PC-9 (cell line): ENCODE measurements around the gene ARL5B. TPM values are rescaled to one million over a fixed set of nuclear protein-coding genes. Genes with fewer than 3 reads are reported as not detected.

ENCODE experiments used
- BruUV-seq: library from RNA; stranded (reverse); fragments of 400-500 nt; replicated peaks from 2 replicates; lab custom pipeline; 2021; lab: Mats Ljungman, UMichigan
- CTCF ChIA-PET: fragments of 300-600 bp; sonication (Branson Sonifier 250); formaldehyde crosslinking; loops from one replicate; lab custom pipeline; 2022; ENCODE audit warnings: antibody characterized with exemption; lab: Charles Lee
- POLR2A ChIA-PET: fragments of 300-600 bp; sonication (Branson Sonifier 250); formaldehyde crosslinking; loops from one replicate; lab custom pipeline; 2022; ENCODE audit warnings: antibody characterized with exemption; ENCODE audit not compliant: unreplicated experiment; lab: Charles Lee
- DNase-seq, 2 experiments: peaks; one replicate each; pipeline versions ENCODE4 v3.0.0 to v3.0.0-alpha.2; 2015 to 2022; ENCODE audit warnings: mixed read lengths in 1 of 2
- H2AFZ ChIP-seq: fragments of 200-600 bp; sonication (generic); 2 replicates; pipeline ENCODE4 v1.8.1; 2017; ENCODE audit warnings: antibody characterized with exemption
- H3F3A ChIP-seq: fragments of 200-600 bp; sonication (generic); 2 replicates; pipeline ENCODE4 v1.8.1; 2017; ENCODE audit warnings: antibody characterized with exemption, mild to moderate bottlenecking, low read depth; ENCODE audit not compliant: insufficient read depth
- H3K27ac ChIP-seq: fragments of 200-600 bp; sonication (generic); 2 replicates; pipeline ENCODE4 v1.6.1; 2016; ENCODE audit warnings: mixed run types
- H3K27me3 ChIP-seq: fragments of 200-600 bp; sonication (generic); 2 replicates; pipeline ENCODE4 v1.6.1; 2016; ENCODE audit warnings: low read depth, mixed run types; ENCODE audit not compliant: insufficient read depth
- H3K36me3 ChIP-seq: fragments of 200-600 bp; sonication (generic); 2 replicates; pipeline ENCODE4 v1.6.1; 2016; ENCODE audit warnings: low read depth, mixed run types
- H3K4me1 ChIP-seq: fragments of 200-600 bp; sonication (generic); replicated peaks from 2 replicates; pipeline ENCODE4 v1.6.1; 2016; ENCODE audit warnings: mixed run types; ENCODE audit not compliant: insufficient read depth
- H3K4me2 ChIP-seq: fragments of 200-600 bp; sonication (generic); 2 replicates; pipeline ENCODE4 v1.6.1; 2017; ENCODE audit warnings: mixed run types
- H3K4me3 ChIP-seq: fragments of 200-600 bp; sonication (generic); 2 replicates; pipeline ENCODE4 v1.6.1; 2016; ENCODE audit warnings: mixed run types
- H3K79me2 ChIP-seq: fragments of 200-600 bp; sonication (generic); 2 replicates; pipeline ENCODE4 v1.6.1; 2017; ENCODE audit warnings: low read depth, mixed run types
- H3K9me2 ChIP-seq: fragments of 200-600 bp; sonication (generic); 2 replicates; pipeline ENCODE4 v1.8.1; 2017; ENCODE audit warnings: mild to moderate bottlenecking; ENCODE audit not compliant: insufficient read depth
- H3K9me3 ChIP-seq: fragments of 200-600 bp; sonication (generic); 2 replicates; pipeline ENCODE4 v1.8.1; 2016; ENCODE audit warnings: low read depth; ENCODE audit not compliant: insufficient read depth
- H4K20me1 ChIP-seq: fragments of 200-600 bp; sonication (generic); 2 replicates; pipeline ENCODE4 v1.8.1; 2017; ENCODE audit not compliant: insufficient read depth
- CTCF ChIP-seq: fragments of 200-600 bp; sonication (generic); conservative IDR thresholded peaks from 2 replicates; pipeline ENCODE4 v1.6.1; 2017; ENCODE audit warnings: mixed run types, antibody characterized with exemption, mild to moderate bottlenecking, moderate library complexity
- EZH2 ChIP-seq: fragments of 200-600 bp; sonication (generic); IDR thresholded peaks from 2 replicates; pipeline ENCODE4 v1.8.0; 2017; ENCODE audit warnings: antibody characterized with exemption, low read depth
- intact Hi-C: fragments of 100-400 bp; cut with micrococcal nuclease; formaldehyde crosslinking; loops from one replicate; pipeline ENCODE4 v1.10.0; 2022; ENCODE audit not compliant: unreplicated experiment
- total RNA-seq: library from RNA; stranded (reverse); gene quantifications from 2 replicates; pipeline ENCODE4 v1.2.3, GENCODE V29; 2021

The ARL5B gene
- total RNA-seq, 1 experiment from 2014 or later = 15.3 TPM

- ChIA-PET CTCF (no interaction called here), POLR2A (no interaction called here)
- intact Hi-C loops = no loop called here
- Histone ChIP-seq H3K36me3 (no peaks in the 10 kb centered on the region), H3K4me3 (no peak overlapping the region), H4K20me1 (no peaks in the 10 kb centered on the region), H2AFZ (no peak overlapping the region), H3K4me1 (peaks cover 9% of the 10 kb centered on the region), H3K27ac (no peak overlapping the region), H3K4me2 (no peak overlapping the region), H3K9me2 (no peaks in the 10 kb centered on the region), H3K27me3 (no peaks in the 10 kb centered on the region), H3K79me2 (peaks cover 22% of the 10 kb centered on the region), H3K9me3 (no peaks in the 10 kb centered on the region), H3F3A (peaks cover 9% of the 10 kb centered on the region)
- TF ChIP-seq EZH2 = no peak
- TF ChIP-seq CTCF = no peak
- no TSS peak for BruUV-seq
- DNase-seq = no peak
Observed at GRCh38 chr10:18647945-18648344, 11.3 kb upstream of the ARL5B start.

- Histone ChIP-seq H3K27me3 (no peaks in the 10 kb centered on the region), H3K4me1 (peaks cover 9% of the 10 kb centered on the region), H3K27ac (no peak overlapping the region), H2AFZ (no peak overlapping the region), H4K20me1 (no peaks in the 10 kb centered on the region), H3K36me3 (no peaks in the 10 kb centered on the region), H3K4me3 (peak overlapping the region; percentile 96; the same call in 1 of the 2 replicates), H3F3A (peaks cover 9% of the 10 kb centered on the region), H3K9me2 (no peaks in the 10 kb centered on the region), H3K79me2 (peaks cover 22% of the 10 kb centered on the region), H3K9me3 (no peaks in the 10 kb centered on the region), H3K4me2 (peak overlapping the region; percentile 99)
- BruUV-seq = no TSS peak
- no peak for TF ChIP-seq EZH2
- TF ChIP-seq CTCF = no peak
- ChIA-PET CTCF (no interaction called here), POLR2A (interaction anchor here (0.6 kb wide), 1 partner anchor 18 kb away, joined by 11 read pairs; no protein-coding TSS in a partner anchor)
- intact Hi-C loops = no loop called here
- no peak for DNase-seq
Observed at GRCh38 chr10:18649364-18649959, 9.8 kb upstream of the ARL5B start.

GRCh38 chr10:18650404-18650997 is 8.7 kb upstream of the ARL5B start:
- CTCF ChIA-PET = interaction anchor here (0.7 kb wide), 1 partner anchor 22 kb away, joined by 3 read pairs; no protein-coding TSS in a partner anchor
- H3K36me3 ChIP-seq = no peaks in the 10 kb centered on the region
- no peak for DNase-seq
- BruUV-seq = no TSS peak
- no peaks in the 10 kb centered on the region for H3K9me3 ChIP-seq
- intact Hi-C loops = loop anchor here (5.0 kb wide), 1 partner anchor 38 kb away; no protein-coding TSS in a partner anchor
- H3K27me3 ChIP-seq = no peaks in the 10 kb centered on the region
- H3F3A ChIP-seq = peaks cover 9% of the 10 kb centered on the region
- peaks cover 22% of the 10 kb centered on the region for H3K79me2 ChIP-seq
- H4K20me1 ChIP-seq = no peaks in the 10 kb centered on the region
- TF ChIP-seq CTCF (no peak), EZH2 (no peak)
- H3K9me2 ChIP-seq = no peaks in the 10 kb centered on the region
- peak overlapping the region; percentile 99 for H3K4me2 ChIP-seq
- H3K4me3 ChIP-seq = peak overlapping the region; percentile 96
- peak overlapping the region; percentile 55; the same call in 1 of the 2 replicates for H3K27ac ChIP-seq
- POLR2A ChIA-PET = interaction anchor here (0.5 to 0.6 kb wide), 2 partner anchors 8 to 16 kb away, joined by 8 to 11 read pairs; no protein-coding TSS in a partner anchor
- peaks cover 9% of the 10 kb centered on the region for H3K4me1 ChIP-seq
- H2AFZ ChIP-seq = peak overlapping the region; percentile 89
